NCI-H2196 (cell line): ENCODE data around the gene TNFSF11.
"Not testable (repeated sequence)": the region's sequence is repeated elsewhere in the genome, so short reads cannot be mapped to it uniquely, and the experiment has no call there.

Experiments used
- DNase-seq: peaks from one replicate; lab custom pipeline; 2025; ENCODE audit not compliant: unreplicated experiment; lab: John Stamatoyannopoulos, UW

TNFSF11 gene

DNA sequence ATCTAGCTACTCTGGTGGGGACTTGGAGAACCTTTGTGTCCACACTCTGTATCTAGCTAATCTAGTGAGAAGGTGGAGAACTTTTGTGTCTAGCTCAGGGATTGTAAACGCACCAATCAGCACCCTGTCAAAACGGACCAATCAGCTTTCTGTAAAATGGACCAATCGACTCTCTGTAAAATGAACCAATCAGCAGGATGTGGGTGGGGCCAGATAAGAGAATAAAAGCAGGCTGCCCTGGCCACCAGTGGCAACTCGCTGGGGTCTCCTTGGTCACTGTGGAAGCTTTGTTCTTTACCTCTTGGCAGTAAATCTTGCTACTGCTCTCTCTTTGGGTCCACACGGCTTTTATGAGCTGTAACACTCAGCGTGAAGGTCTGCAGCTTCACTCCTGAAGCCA is 13.6 kb upstream of the TNFSF11 start:
- DNase-seq: not testable (repeated sequence)

DNA sequence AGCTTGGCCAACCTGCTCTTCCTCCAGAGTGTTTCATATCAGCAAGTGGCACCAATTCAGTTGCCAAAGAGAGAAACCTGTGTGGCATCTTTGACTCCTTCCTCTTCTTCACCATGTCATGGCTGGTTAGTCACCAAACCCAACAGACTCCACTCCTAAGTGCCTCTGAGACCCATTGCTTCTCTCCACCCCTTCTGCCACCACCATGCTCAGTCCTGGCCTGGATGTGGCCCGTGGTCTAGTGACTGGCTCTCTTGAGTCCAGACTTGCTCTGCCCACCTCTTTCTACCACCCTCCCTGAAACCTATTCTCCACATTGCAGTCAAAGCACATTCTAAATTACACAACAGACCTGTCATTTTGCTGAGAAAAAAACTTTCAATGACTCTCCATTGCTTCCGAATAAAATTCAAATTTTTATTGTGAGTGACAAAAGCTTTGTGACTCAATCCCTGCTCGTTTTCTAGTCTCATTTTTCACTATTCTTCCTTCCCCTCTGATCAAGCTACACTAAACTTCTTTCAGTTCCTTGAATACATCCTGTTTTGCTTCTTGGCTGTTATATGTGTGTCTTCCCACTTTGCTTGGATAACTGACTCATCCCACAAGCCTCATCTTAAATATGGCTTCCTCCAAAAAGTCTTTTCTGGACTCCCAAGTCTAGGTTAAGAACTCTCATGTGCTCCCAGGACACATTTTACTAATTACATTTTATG is 12.0 kb upstream of the TNFSF11 start:
- no peak for DNase-seq

DNA sequence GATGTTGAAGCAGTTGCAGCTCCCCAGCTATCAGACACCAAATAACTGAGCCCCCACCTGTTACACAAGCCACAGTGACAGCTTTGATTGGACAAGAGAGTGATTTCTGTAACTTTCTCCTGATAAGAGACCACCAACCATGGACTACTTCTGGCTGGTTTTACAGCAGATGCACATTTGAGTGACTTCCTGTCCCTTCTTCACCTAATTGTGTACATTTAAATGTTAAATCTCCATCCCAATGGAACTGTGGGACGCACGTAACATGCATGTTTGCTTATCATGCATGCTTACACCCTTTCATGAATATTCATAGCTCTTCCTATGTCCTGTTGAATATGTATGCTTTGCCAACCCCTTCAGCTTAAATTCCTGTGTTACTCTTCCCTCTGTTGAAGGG is 6.0 kb upstream of the TNFSF11 start:
- DNase-seq: no peak

DNA sequence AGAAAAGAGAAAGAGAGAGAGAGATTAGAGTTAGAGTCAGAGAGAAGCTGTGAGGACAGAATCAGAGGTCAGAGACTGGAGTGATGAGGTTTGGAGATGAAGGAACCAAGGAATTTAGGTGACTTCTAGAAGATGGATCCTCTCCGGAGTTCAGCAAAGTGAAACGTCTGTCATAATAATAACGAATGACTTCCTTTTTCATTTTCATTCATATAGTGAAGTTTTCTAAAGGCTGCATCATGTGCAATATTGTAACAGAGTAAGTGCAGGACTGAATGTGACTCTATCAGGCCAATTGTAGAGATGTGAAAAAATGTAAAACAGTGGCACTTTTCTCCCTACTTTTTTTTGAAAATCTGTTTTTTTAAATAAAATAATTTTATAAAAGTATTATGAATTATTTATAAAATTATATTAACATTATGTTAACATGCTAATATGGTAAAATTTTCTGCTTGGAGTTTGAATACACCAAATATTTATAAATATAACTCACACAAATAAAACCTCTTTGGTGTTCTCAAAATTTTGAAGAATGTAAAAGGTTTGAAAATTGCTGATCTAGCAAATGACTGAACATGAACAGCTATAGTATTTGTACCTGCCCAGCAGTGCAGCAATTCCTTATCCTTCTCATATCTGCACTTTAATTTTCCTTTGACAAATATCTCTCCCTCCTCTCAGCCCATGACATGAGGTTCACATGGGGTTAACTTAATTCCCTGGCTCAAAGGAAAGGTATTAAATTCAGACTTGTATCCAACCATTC is 4.2 kb upstream of the TNFSF11 start:
- DNase-seq: no peak

DNA sequence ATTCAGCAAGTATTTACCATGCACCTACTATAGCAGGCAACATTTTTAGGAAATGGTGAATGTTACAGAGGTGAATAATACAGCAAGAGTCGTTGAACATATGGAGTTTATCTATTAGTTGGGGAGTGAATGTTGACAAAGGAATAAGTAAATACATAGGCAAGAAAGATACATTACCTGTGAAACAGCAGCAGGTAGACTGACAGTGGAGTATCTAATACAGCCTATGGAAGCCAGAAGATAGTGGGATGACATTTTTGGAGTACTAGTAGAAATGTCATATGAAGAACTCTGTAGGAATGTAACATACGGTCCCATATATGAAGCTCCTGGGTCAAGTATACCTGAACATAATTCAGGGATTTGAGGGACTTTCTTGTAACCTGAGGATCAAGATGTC is 2.1 kb upstream of the TNFSF11 start:
- DNase-seq: no peak

DNA sequence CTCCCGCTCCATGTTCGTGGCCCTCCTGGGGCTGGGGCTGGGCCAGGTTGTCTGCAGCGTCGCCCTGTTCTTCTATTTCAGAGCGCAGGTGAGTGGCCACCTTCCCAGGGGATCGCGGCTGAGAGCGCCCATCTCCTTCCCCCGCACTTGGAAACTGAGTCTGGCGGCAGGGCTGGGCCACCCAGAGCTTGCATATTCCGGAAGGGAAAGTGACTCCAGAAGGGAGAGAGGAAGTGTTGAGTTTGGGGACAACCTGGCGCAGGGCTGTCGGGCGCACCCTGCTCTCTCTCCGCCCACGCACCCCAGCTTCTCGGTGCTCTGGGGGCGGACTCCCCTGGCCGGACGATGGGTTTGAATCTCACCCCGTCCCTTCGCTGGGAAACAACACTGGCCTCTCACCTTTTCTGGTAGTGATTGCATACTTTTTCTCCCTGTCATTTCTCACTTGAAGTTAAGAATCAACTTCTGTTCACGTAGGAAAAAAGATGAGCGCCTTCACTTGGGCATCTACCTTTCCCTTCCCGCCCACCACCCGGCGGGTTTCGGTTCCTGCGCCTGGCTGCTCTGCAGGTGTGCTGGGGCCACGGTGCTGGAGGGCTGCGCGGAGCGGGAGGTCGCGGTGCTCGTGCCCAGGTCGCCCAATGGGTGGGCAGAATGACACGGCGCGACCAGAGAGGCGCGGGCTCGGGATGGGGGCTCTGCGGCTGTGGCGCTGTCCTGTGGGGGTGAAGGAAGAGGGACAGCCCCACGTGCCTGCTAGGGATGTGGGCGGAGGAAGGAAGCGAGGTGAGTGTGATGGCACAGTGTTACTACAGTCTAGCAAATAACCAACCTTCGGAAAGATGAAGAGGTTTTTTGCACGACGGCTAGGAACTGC is 721 bp downstream of the TNFSF11 start:
- no peak for DNase-seq

DNA sequence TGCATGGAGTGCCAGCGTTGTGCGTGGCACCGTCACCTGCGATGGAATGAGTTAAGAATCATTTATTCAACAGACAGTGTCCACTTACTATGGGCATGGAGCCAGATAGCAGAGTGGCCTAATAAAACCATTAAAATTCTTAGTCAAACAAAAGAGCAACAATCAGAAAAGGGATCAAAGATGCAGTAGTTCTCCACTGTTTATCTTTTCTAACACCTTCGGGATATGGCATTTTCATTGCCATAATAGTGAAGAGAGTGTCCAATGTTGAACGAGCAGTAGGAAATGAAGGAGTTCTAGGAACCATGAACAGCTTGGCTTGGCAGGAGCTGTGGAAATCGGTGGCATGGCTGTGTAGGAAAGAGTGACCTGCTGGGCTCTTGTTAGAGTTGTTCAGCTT is 2.0 kb downstream of the TNFSF11 start:
- no peak for DNase-seq

DNA sequence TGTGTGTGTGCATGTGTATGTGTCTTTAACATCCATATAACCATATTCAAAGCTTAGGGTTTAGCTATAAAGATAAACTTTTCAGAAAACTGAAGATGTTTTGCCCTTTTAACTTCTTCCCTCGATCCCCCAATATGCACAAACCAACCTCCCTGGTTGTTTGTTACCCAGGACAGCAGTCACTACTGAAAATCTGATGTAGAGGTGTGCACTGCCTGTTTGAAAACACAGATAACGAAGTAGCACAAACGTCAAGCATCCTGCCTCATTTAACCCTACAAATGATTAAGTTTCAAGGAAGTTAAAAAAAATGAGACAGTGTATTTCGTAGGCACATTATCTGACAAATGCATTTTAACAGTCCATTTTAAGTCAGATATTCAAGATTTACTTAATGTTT is 3.6 kb downstream of the TNFSF11 start:
- DNase-seq: no peak

DNA sequence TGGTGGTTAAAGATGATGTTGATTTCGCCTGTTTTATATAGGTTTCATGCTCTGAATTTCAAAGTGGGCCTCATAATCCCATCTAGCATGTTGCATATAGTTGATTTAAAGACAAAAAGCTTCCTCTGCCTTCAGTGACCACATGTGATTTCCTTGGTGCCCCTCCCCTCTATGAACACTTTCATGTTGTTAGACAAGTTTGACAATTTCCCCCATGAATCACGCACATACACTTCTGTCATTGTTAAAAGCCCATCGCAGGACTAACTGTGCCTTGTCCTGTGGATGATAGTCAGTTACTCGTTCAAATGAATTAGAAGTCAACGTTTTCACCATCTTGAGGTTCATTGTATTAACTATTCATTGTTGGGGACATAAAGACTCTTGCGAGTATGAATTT is 6.7 kb downstream of the TNFSF11 start:
- no peak for DNase-seq

DNA sequence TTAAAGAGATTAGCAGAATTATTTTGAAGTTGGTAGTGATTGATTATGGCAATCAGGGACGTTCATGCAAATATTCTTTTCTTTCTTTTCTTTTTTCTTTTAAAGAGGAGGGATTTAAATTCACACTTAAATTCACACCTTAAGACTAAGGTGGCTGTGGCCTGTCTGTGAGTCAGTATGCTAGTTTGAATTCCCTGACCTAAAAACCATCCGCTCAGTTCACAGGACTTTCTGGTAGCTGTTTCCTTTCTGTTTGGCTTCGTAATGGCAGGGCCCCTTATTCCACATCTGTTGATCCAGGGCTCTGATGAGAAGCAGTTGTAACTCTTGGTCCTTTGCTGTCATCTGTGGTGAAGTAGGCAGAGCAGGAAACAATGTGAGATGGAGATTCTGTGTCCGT is 7.5 kb downstream of the TNFSF11 start:
- DNase-seq: no peak

DNA sequence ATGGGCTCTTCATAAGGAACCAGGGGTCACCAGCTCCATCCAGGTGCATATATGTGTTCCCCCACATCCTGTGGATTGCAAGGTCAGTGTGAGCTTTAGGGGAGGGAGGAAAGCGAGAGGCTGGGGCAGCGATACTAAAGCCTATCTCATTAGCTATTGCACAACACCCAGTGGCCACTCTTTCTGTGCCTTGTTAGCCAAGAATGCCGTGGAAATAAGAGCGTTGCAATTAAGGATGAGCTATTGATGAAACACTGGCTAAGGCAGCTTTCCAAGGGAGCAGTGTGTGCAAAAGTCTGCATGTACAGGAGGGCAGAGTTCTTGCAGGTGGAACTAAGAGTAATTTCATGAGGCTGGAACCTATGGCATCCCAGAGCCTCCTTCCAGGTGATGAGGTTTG is 17.6 kb downstream of the TNFSF11 start:
- no peak for DNase-seq

DNA sequence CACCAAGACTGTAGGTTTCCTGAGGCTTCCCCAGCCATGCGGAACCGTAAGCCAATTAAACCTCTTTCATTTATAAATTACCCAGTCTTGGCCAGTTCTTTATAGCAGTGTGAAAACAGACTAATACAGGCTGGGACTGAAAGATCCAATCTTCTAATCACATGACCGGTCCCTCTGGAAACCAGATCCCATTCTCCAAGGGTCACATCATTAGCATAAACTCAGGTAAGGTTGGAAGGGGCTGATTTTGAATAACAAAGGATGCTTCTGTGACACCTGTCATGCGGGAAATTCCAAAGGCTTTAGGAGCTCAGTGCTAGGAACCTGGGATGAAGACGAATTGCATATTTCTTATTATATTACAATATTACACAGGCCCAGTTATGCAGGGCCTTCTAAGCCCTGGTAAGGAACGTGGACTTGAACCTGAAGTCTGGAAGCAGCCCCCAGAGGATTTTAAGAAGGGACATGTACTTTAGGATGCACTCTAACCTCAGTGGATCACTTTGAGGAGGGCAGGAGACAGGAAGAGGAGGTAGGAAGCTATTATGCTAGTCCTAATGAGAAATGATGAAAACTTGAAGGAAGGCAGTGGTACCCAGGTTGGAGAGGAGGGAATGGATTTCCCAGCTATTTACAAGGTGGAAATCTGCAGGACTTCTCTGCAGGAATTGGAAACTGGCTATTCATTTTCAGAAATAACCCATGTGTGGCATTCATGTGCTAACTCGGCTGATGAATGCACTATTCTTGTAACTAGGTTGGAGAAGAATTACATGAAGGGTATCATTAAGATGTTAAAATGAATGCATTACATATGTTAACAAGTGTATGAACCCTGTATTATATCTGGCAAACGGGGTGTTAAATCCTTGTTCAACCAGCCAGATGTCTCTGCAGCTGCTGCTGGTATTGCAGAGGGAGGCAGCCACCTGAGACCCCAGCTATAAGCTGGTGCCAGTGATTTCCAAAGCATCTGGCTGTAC is 19.3 kb downstream of the TNFSF11 start:
- DNase-seq: no peak

DNA sequence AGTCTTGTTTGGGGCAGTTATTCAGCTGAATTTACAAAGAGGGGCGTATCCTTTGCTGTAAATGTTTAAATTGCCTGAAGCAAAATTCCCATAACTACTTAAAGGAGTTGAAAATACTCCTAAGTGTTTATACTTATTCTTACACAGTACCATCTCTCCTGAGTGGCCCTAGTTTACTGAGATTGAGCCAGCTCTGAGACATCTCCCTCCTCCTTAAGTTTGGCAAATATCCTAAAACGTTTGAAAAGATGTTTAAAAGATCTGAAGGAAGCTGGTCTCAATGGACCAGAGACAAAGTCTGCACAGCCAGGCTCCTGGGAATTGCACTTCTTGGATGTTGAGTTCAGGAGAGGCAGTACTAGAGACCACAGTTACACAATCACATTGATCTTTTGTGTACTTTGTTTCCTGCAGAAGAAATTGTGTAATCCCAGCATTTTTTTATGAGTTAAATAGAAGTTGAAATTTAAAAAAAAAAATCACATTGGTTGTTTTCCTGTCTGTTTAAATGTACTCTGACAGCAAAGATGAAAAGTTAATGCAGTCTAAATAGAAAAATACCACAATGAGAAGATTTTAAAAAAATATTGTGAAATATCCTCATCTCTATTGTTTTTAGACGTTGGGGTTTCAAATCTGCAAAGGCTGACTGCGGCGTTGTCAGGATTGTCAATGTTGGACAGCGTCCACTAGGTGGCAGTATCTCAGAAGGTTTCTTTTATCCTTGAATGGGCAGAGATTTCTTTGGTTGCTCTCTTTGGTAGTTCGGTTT is 20.7 kb downstream of the TNFSF11 start:
- peak; percentile 52 for DNase-seq

DNA sequence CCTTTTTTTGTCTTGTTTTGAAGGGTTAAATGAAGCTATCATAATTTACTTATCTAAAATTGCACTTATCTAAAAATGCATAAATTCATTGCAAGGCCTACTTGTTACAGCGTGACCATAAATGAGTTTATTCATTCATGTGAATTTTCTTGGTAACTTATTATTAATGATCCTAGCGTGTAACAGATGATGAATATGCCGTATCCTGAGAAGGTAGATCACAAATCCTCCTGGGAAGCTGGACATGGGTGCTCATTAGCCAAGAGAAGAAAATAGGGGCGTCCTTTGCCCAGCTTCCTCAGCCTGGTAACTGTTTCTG is 21.3 kb downstream of the TNFSF11 start:
- no peak for DNase-seq

DNA sequence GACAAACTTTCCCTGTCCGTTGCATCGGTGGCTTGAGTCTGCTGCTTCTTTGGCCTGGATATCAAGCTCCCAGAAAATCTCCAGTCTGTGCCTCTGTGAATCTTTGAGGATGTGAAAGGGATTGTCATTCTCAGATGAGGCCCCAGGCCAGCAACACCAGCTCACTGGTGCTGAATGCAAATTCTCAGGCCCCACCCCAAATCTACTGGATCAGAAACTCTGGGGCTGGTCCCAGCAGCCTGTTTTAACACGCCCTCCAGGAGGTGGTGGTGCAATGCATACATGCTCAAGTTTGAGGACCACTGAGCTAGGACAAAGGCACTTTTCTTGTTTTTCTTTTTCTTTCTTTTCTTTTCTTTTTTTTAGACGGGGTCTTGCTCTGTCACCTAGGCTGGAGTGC is 23.6 kb downstream of the TNFSF11 start:
- DNase-seq: no peak

DNA sequence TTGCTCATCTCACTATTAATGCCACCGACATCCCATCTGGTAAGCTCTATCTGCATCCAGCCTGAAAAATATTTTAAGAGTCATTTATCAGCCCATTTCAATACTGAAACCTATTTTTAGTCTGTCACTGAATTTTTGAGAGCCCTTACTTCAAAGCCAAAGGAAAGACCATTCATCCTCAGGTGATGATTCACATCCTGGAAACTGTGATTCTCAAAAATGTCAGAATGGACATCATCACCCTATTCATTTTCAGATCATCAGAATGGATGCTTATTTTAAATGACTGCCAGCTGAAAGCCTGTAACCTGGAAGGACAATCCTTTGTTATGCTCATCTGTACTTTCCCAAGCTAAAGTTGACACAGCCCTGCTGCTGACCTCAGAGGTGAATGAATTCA is 27.0 kb downstream of the TNFSF11 start:
- no peak for DNase-seq

DNA sequence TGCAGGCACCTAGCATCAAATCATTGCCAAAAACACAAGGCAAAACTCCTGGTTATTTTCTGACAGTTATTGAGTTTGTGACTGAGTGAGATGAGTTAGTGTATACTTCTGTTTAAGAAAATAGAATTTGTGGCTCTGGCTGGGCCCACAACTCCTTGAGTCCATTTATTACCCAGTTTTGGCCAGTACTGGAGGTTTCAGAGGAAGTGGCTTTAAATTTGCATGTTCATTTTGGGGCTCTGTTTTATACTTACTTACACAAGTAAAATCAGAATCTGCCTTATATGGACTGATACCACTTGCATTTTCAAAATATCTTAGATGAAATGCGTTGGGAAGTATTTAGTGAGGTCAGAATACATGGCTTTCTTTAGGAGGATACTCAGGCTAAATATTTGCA is 29.0 kb downstream of the TNFSF11 start:
- no peak for DNase-seq

DNA sequence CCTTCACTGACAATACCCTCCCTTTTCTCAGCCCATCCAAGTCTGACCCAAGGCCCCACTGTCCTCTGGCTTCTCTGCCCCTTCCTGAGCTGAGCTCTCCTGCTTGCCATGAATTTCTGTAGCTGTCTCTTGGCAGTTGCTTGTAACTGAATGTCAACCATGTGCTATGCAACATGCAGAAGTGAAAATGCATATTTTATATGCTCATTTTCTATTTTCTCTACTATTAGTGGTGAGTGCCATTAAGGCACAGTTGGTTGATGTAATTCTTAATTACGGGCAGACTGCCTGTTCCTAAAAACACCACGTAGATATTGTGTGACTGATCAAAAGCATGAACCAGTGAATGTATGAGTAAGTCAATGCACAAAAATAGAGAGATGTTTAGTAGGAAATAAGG is 29.6 kb downstream of the TNFSF11 start:
- no peak for DNase-seq

DNA sequence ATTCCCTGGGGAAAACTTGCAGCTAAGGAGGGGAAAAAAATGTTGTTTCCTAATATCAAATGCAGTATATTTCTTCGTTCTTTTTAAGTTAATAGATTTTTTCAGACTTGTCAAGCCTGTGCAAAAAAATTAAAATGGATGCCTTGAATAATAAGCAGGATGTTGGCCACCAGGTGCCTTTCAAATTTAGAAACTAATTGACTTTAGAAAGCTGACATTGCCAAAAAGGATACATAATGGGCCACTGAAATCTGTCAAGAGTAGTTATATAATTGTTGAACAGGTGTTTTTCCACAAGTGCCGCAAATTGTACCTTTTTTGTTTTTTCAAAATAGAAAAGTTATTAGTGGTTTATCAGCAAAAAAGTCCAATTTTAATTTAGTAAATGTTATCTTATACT is 33.6 kb downstream of the TNFSF11 start:
- no peak for DNase-seq

DNA sequence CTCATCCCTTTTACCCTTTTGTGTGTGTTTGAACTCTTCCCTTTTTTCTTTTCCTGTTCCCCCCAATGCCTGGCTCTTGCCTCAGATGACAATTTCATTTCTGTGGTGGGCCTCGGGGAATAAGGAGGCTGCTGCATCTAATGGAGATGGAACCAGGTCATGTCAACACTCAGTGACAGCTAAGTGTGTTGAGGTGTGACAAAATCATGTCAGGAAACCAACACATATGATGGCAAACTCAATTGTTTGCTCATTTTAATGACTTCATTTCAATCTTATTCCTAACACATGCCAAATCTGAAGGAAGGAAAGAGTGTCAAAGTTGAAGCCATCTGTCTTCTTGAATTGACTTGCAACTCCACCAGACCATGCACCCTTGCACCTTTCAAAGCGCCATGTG is 36.7 kb downstream of the TNFSF11 start:
- no peak for DNase-seq
